ENCODE data around the gene SCLT1.

The SCLT1 gene

DNA sequence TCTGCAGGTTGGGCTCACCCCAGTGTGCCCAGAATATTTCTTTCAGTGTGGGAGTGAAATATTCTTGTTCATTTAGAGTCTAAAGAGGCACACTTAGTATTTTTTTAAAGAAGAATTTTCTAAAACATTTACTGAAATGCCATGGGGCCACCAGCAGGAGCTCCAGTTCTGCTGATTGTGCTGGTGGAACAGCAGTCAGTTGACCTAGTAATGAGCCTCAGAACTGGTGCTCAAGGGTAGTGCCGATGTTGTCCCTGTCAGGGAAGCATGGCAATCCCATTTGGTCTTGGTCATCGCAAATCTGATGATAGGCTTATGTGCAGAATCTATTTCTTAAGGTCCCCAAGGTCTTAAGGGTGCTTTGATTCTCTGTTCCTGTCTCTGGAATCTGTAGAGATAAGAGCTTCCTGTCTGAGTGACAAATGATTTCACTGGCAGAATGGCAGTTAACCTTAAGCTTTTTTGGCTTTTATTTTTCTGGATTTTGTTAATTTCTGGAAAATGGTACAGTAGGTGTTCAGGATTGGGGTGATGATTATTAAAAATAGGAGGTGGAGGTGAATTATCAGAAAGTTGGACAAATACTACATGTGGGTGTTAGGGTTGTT is 252.5 kb downstream of the SCLT1 start:
- no peak for DNase-seq (ENCODE audit: low read depth)

DNA sequence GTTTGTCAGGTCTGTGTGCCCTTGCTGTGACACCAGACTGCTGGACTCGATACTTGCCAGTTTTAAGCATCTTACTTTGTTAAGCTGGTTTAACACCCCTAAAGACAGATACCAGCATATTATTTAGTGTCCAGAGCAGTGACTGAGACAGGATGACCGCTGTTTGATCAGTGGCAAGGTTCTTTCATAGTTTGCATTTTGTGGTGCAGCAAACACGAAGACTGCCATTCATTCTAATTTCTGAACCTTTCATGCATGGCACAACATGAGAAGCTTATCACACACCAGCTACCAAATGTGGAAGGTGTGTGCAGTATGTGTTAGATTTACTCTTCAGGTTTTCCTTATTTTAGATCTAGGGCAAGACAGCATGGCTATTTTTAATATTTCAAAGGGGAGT is 255.7 kb downstream of the SCLT1 start:
- DNase-seq (ENCODE audit: low read depth): no peak

- no peak for DNase-seq (ENCODE audit: low read depth)
Observed at GRCh38 chr4:128837198-128837597, 256.1 kb downstream of the SCLT1 start.

DNA sequence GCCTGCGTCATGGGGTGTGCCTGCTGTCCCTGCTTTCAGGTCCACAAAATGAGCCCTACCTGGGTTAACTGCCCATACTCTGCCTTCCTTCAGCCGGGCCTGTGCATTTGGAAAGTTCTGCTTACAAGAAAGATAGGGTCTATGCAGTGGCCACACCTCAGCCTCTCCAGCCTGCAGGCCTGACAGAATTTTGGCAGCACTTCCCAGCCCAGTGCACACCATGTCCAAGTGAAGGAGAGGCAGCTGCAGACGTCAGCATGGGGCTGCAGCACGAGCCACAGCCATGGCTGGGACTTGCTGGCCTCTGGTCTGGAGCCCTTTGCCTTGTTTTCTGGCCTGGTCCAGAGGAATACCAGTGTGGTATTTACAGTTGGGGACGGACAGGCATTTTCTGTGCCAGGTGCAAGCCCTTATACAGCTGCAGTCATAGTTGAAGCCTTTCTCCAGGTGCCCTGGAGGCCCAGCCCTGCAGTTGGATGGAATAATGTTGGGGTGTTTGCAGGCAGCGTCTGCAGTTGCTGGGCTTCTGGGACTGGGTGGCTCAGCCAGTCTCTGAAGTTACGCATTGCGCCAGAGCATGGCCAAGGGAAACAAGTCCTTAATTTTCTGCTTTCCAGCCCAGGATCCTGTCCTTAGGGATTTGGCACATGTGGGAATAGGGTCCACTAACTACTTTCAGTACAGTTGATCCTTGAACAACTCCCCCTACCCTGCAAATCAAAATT is 257.7 kb downstream of the SCLT1 start:
- no peak for DNase-seq (ENCODE audit: low read depth)
